ENCODE measurements around the gene TOMM40L. TPM values are rescaled to one million over a fixed set of nuclear protein-coding genes. Genes with fewer than 3 reads are reported as not detected.
A peak's percentile ranks its signal among the peaks of the same experiment; 100 is the strongest.

Gene TOMM40L
- total RNA-seq, 2 experiments from 2014 or later, result 11.0 to 20.1 TPM

GRCh38 chr1:161225178-161225533 is 704 bp upstream of the TOMM40L start:
- Histone ChIP-seq H3K36me3 (ENCODE audit: insufficient read depth, low read length) (peaks cover 24% of the 10 kb centered on the region), H3K27ac (ENCODE audit: low read depth, low read length, poor library complexity, severe bottlenecking) (peak overlapping the region; percentile 9), H4K20me1 (ENCODE audit: insufficient read depth, low read length) (no peaks in the 10 kb centered on the region), H3K4me1 (ENCODE audit: insufficient read depth, low read length, poor library complexity, severe bottlenecking) (peaks cover 24% of the 10 kb centered on the region), H3K4me3 (ENCODE audit: low read depth, low read length, poor library complexity, severe bottlenecking) (peak overlapping the region; percentile 12), H3K4me2 (ENCODE audit: low read length) (peak overlapping the region; percentile 50), H3K9me3 (ENCODE audit: low read length) (no peaks in the 10 kb centered on the region), H2AFZ (ENCODE audit: low read length) (peak overlapping the region; percentile 90), H3K9me2 (ENCODE audit: insufficient read depth, low read length) (no peaks in the 10 kb centered on the region), H3K79me2 (ENCODE audit: insufficient read depth, low read depth, low read length) (no peaks in the 10 kb centered on the region)
- CTCF ChIA-PET (ENCODE audit: unreplicated experiment), result interaction anchor here (0.5 to 1.9 kb wide), 12 partner anchors 9 to 156 kb away, joined by 3 to 12 read pairs (median 5); partner anchors contain the start of genes B4GALT3 and NDUFS2
- BruUV-seq (replicated peaks), result no TSS peak
- DNase-seq (ENCODE audit: low spot score), result no peak
- TF ChIP-seq EZH2phosphoT487 (IDR thresholded peaks at IDR 0.05; ENCODE audit: borderline replicate concordance, low read depth, low read length) (no peak), CTCF (conservative IDR thresholded peaks at IDR 0.05; ENCODE audit: low read length) (no peak)
- POLR2A ChIA-PET, result interaction anchor here (0.6 to 2.2 kb wide), 23 partner anchors 9 to 538 kb away, joined by 3 to 18 read pairs (median 4); partner anchors contain the start of genes B4GALT3, PPOX and SDHC
- intact Hi-C loops (cut with micrococcal nuclease; ENCODE audit: unreplicated experiment), result loop anchor here (1.0 kb wide), 3 partner anchors 15 to 48 kb away; partner anchors contain the start of gene B4GALT3

GRCh38 chr1:161226320-161226711 is 456 bp downstream of the TOMM40L start:
- Histone ChIP-seq H3K4me1 (ENCODE audit: insufficient read depth, low read length, poor library complexity, severe bottlenecking) (peaks cover 24% of the 10 kb centered on the region), H3K4me3 (ENCODE audit: low read depth, low read length, poor library complexity, severe bottlenecking) (peak overlapping the region; percentile 73), H2AFZ (ENCODE audit: low read length) (peak overlapping the region; percentile 40; the same call in 1 of the 2 replicates), H3K9me3 (ENCODE audit: low read length) (no peaks in the 10 kb centered on the region), H3K9me2 (ENCODE audit: insufficient read depth, low read length) (no peaks in the 10 kb centered on the region), H3K79me2 (ENCODE audit: insufficient read depth, low read depth, low read length) (no peaks in the 10 kb centered on the region), H4K20me1 (ENCODE audit: insufficient read depth, low read length) (no peaks in the 10 kb centered on the region), H3K27ac (ENCODE audit: low read depth, low read length, poor library complexity, severe bottlenecking) (peak overlapping the region; percentile 35), H3K4me2 (ENCODE audit: low read length) (peak overlapping the region; percentile 78), H3K36me3 (ENCODE audit: insufficient read depth, low read length) (peaks cover 24% of the 10 kb centered on the region)
- CTCF ChIA-PET (ENCODE audit: unreplicated experiment), result interaction anchor here (0.9 to 1.9 kb wide), 11 partner anchors 10 to 156 kb away, joined by 3 to 12 read pairs (median 5); partner anchors contain the start of genes B4GALT3 and NDUFS2
- TF ChIP-seq EZH2phosphoT487 (IDR thresholded peaks at IDR 0.05; ENCODE audit: borderline replicate concordance, low read depth, low read length), result no peak
- TF ChIP-seq CTCF (conservative IDR thresholded peaks at IDR 0.05; ENCODE audit: low read length), result no peak
- no peak for DNase-seq (ENCODE audit: low spot score)
- intact Hi-C loops (cut with micrococcal nuclease; ENCODE audit: unreplicated experiment), result loop anchor here (2.0 kb wide), 1 partner anchor 80 kb away; no protein-coding TSS in a partner anchor
- no TSS peak for BruUV-seq (replicated peaks)
- POLR2A ChIA-PET, result interaction anchor here (0.7 to 2.2 kb wide), 18 partner anchors 9 to 481 kb away, joined by 3 to 18 read pairs (median 4); partner anchors contain the start of gene NDUFS2

GRCh38 chr1:161226759-161227158 is 899 bp downstream of the TOMM40L start:
- Histone ChIP-seq H3K4me3 (ENCODE audit: low read depth, low read length, poor library complexity, severe bottlenecking) (peak overlapping the region; percentile 73), H3K36me3 (ENCODE audit: insufficient read depth, low read length) (peaks cover 24% of the 10 kb centered on the region), H3K27ac (ENCODE audit: low read depth, low read length, poor library complexity, severe bottlenecking) (peak overlapping the region; percentile 35), H2AFZ (ENCODE audit: low read length) (peak overlapping the region; percentile 40; the same call in 1 of the 2 replicates), H3K9me2 (ENCODE audit: insufficient read depth, low read length) (no peaks in the 10 kb centered on the region), H3K9me3 (ENCODE audit: low read length) (no peaks in the 10 kb centered on the region), H3K79me2 (ENCODE audit: insufficient read depth, low read depth, low read length) (no peaks in the 10 kb centered on the region), H3K4me2 (ENCODE audit: low read length) (peak overlapping the region; percentile 78), H4K20me1 (ENCODE audit: insufficient read depth, low read length) (no peaks in the 10 kb centered on the region), H3K4me1 (ENCODE audit: insufficient read depth, low read length, poor library complexity, severe bottlenecking) (peaks cover 24% of the 10 kb centered on the region)
- no TSS peak for BruUV-seq (replicated peaks)
- ChIA-PET POLR2A (interaction anchor here (0.8 to 2.2 kb wide), 10 partner anchors 8 to 155 kb away, joined by 3 to 12 read pairs (median 3); partner anchors contain the start of gene NDUFS2), CTCF (ENCODE audit: unreplicated experiment) (interaction anchor here (0.9 to 1.9 kb wide), 4 partner anchors 10 to 156 kb away, joined by 3 to 9 read pairs (median 4); no protein-coding TSS in a partner anchor)
- intact Hi-C loops (cut with micrococcal nuclease; ENCODE audit: unreplicated experiment), result loop anchor here (1.0 to 2.0 kb wide), 3 partner anchors 65 to 156 kb away; no protein-coding TSS in a partner anchor
- TF ChIP-seq EZH2phosphoT487 (IDR thresholded peaks at IDR 0.05; ENCODE audit: borderline replicate concordance, low read depth, low read length) (no peak), CTCF (conservative IDR thresholded peaks at IDR 0.05; ENCODE audit: low read length) (no peak)
- no peak for DNase-seq (ENCODE audit: low spot score)
